ENCODE measurements around the gene MPDU1. TPM values are rescaled to one million over a fixed set of nuclear protein-coding genes. Genes with fewer than 3 reads are reported as not detected.

MPDU1 gene
- total and polyA plus RNA-seq, 2 of the 13 experiments (the other 11 are each of a cell fraction or from before 2014, with no cell fraction given), result 112 to 167 TPM

GRCh38 chr17:7583253-7584109 lies at the start of gene MPDU1 (continued):
- TF ChIP-seq ZNF205 (CRISPR knock-in tag; IDR thresholded peaks at IDR 0.05) (peak; percentile 63; the same call in 1 of the 2 replicates), GTF3A (CRISPR knock-in tag; conservative IDR thresholded peaks at IDR 0.05) (no peak), PCBP2 (optimal IDR thresholded peaks at IDR 0.05; ENCODE audit: low read depth, low read length, poor library complexity, severe bottlenecking) (no peak), FLYWCH1 (CRISPR knock-in tag; IDR thresholded peaks at IDR 0.05) (no peak), SSRP1 (CRISPR knock-in tag; IDR thresholded peaks at IDR 0.05) (no peak), MBNL3 (CRISPR knock-in tag; conservative IDR thresholded peaks at IDR 0.05) (no peak), SRSF9 (IDR thresholded peaks at IDR 0.05; ENCODE audit: borderline replicate concordance, insufficient read depth, low read depth, low read length, poor library complexity, severe bottlenecking) (no peak), CEBPB (IDR thresholded peaks at IDR 0.05; ENCODE audit: borderline replicate concordance, low read depth, low read length) (no peak), TBP (CRISPR knock-in tag; IDR thresholded peaks at IDR 0.05) (no peak), MTF2 (CRISPR knock-in tag; IDR thresholded peaks at IDR 0.05; ENCODE audit: borderline replicate concordance) (no peak; the same call in 1 of the 2 replicates), TOPORS (CRISPR knock-in tag; IDR thresholded peaks at IDR 0.05) (peak; percentile 73; the same call in 1 of the 2 replicates), CCDC6 (CRISPR knock-in tag; IDR thresholded peaks at IDR 0.05) (peak; percentile 55; the same call in 1 of the 2 replicates), AGO2 (optimal IDR thresholded peaks at IDR 0.05; ENCODE audit: low read depth, low read length) (peak; percentile 77), NFAT5 (CRISPR knock-in tag; IDR thresholded peaks at IDR 0.05) (peak; percentile 83), RARA (CRISPR knock-in tag; IDR thresholded peaks at IDR 0.05) (no peak; the same call in 1 of the 2 replicates), MED8 (CRISPR knock-in tag; IDR thresholded peaks at IDR 0.05; ENCODE audit: insufficient replicate concordance) (peak; percentile 36), ZNF484 (CRISPR knock-in tag; IDR thresholded peaks at IDR 0.05; ENCODE audit: borderline replicate concordance, low read depth) (peak; percentile 50; the same call in 1 of the 2 replicates), USF2 (IDR thresholded peaks at IDR 0.05; ENCODE audit: low read depth, low read length) (no peak), USF2 (CRISPR knock-in tag; IDR thresholded peaks at IDR 0.05; ENCODE audit: borderline replicate concordance) (no peak), RCOR2 (CRISPR knock-in tag; IDR thresholded peaks at IDR 0.05) (no peak), XBP1 (CRISPR knock-in tag; IDR thresholded peaks at IDR 0.05) (no peak)

All from HepG2 (cell line).